Suppressor macrophage treated with lipopolysaccharide for 4 hours (primary cell): ENCODE data around the gene CHD5.

Source experiments
- DNase-seq: peaks from one replicate; pipeline ENCODE4 v3.0.0-alpha.2; 2020

The CHD5 gene

GRCh38 chr1:6096243-6097116 lies 83.6 kb downstream of the CHD5 start:
- DNase-seq: no peak

- no peak for DNase-seq
These were observed 84.4 kb downstream of the CHD5 start for GRCh38 chr1:6095511-6096242.

- no peak for DNase-seq
These were observed 85.2 kb downstream of the CHD5 start for GRCh38 chr1:6094801-6095505.

GRCh38 chr1:6094246-6094645 lies 85.9 kb downstream of the CHD5 start:
- no peak for DNase-seq

- no peak for DNase-seq
These were observed 86.5 kb downstream of the CHD5 start for GRCh38 chr1:6093611-6094010.

GRCh38 chr1:6093071-6093470 lies 87.0 kb downstream of the CHD5 start:
- no peak for DNase-seq

- DNase-seq: no peak
These were observed 87.9 kb downstream of the CHD5 start for GRCh38 chr1:6092211-6092610.

GRCh38 chr1:6091823-6092109 lies 88.4 kb downstream of the CHD5 start:
- no peak for DNase-seq

- no peak for DNase-seq
These were observed 88.9 kb downstream of the CHD5 start for GRCh38 chr1:6090996-6091822.

- no peak for DNase-seq
These were observed 89.8 kb downstream of the CHD5 start for GRCh38 chr1:6090288-6090687.

- no peak for DNase-seq
These were observed 91.2 kb downstream of the CHD5 start for GRCh38 chr1:6088956-6089355.

GRCh38 chr1:6087958-6088357 lies 92.2 kb downstream of the CHD5 start:
- DNase-seq: no peak

- no peak for DNase-seq
These were observed 92.7 kb downstream of the CHD5 start for GRCh38 chr1:6087377-6087772.

GRCh38 chr1:6086762-6087376 lies 93.3 kb downstream of the CHD5 start:
- no peak for DNase-seq

GRCh38 chr1:6086358-6086757 lies 93.8 kb downstream of the CHD5 start:
- DNase-seq: no peak

- no peak for DNase-seq
These were observed 94.5 kb downstream of the CHD5 start for GRCh38 chr1:6085666-6086065.

GRCh38 chr1:6084781-6085495 lies 95.2 kb downstream of the CHD5 start:
- DNase-seq: no peak

- no peak for DNase-seq
These were observed 96.2 kb downstream of the CHD5 start for GRCh38 chr1:6083801-6084446.

GRCh38 chr1:6083385-6083784 lies 96.7 kb downstream of the CHD5 start:
- no peak for DNase-seq

- peak; percentile 9 for DNase-seq
These were observed 97.6 kb downstream of the CHD5 start for GRCh38 chr1:6082430-6082971.

GRCh38 chr1:6081901-6082300 lies 98.2 kb downstream of the CHD5 start:
- DNase-seq: no peak
